ENCODE results near the gene WDR6.

GRCh38 chr3:49021213-49021812 lies 14.1 kb downstream of the WDR6 start:
- TF ChIP-seq PML (IDR thresholded peaks at IDR 0.05; ENCODE audit: low read length) = no peak
- peak; percentile 18; the same call in 1 of the 2 replicates for TF ChIP-seq SREBF1 (IDR thresholded peaks at IDR 0.05; ENCODE audit: low read length)
- TF ChIP-seq BCL3 (IDR thresholded peaks at IDR 0.05; ENCODE audit: borderline replicate concordance, insufficient read depth, low read depth, low read length, poor library complexity, severe bottlenecking) = peak; percentile 9
- no peak for TF ChIP-seq CTCF (IDR thresholded peaks at IDR 0.05 in 2 of 3, conservative IDR thresholded peaks at IDR 0.05 in 1 of 3; ENCODE audit: control insufficient read depth in 2 of 3, extremely low read depth in 1 of 3, insufficient read depth in 1 of 3, low read depth in 3 of 3, low read length in 3 of 3)
- TF ChIP-seq SUPT20H (IDR thresholded peaks at IDR 0.05; ENCODE audit: borderline replicate concordance, control insufficient read depth, low read depth, low read length) = no peak
- TF ChIP-seq POLR2AphosphoS5 (IDR thresholded peaks at IDR 0.05; ENCODE audit: low read length) = peak; percentile 99
- peak; percentile 94; the same call in 1 of the 2 replicates for TF ChIP-seq TAF1 (IDR thresholded peaks at IDR 0.05; ENCODE audit: borderline replicate concordance, low read depth, low read length)
- peak; percentile 72; the same call in 1 of the 2 replicates for TF ChIP-seq MAX (IDR thresholded peaks at IDR 0.05; ENCODE audit: low read depth, low read length)
- TF ChIP-seq HDGF (IDR thresholded peaks at IDR 0.05) = 0 out of 2 replicates have a peak, but pooled peaks have one; percentile 13
- peak in 1 of 2 experiments; percentile 50; a peak in 1 of 4 replicates for TF ChIP-seq EP300 (IDR thresholded peaks at IDR 0.05; ENCODE audit: borderline replicate concordance in 1 of 2, control insufficient read depth in 1 of 2, low read depth in 2 of 2, low read length in 2 of 2)
- TF ChIP-seq ZBTB40 (IDR thresholded peaks at IDR 0.05; ENCODE audit: borderline replicate concordance) = no peak
- 0 out of 2 replicates have a peak, but pooled peaks have one; percentile 12 for TF ChIP-seq JUND (IDR thresholded peaks at IDR 0.05; ENCODE audit: low read depth, low read length)
